Measurements from ENCODE around the gene HIGD1A. TPM values are rescaled to one million over a fixed set of nuclear protein-coding genes. Genes with fewer than 3 reads are reported as not detected.

The HIGD1A gene
- total and polyA plus RNA-seq, 9 of the 15 experiments (the other 6 are each of a cell fraction or from before 2014, with no cell fraction given): 165 to 1,185 (median 333) TPM

- TF ChIP-seq RREB1 (CRISPR knock-in tag; IDR thresholded peaks at IDR 0.05) (no peak), SMARCC2 (IDR thresholded peaks at IDR 0.05; ENCODE audit: low read depth) (no peak), RAD51 (IDR thresholded peaks at IDR 0.05; ENCODE audit: borderline replicate concordance, low read depth) (no peak), SIRT6 (IDR thresholded peaks at IDR 0.05; ENCODE audit: low read depth, low read length) (no peak), KLF13 (tag; IDR thresholded peaks at IDR 0.05; ENCODE audit: borderline replicate concordance, low read depth) (no peak), FOXO4 (CRISPR knock-in tag; IDR thresholded peaks at IDR 0.05) (no peak)
These were observed 22.7 kb upstream of the HIGD1A start (continued) for GRCh38 chr3:42827023-42827422.
